CD4-positive, CD25-positive, alpha-beta regulatory T cell (primary cell): Measurements from ENCODE around the gene CRYGA. TPM values are rescaled to one million over a fixed set of nuclear protein-coding genes. Genes with fewer than 3 reads are reported as not detected.
"Not testable (repeated sequence)": the region's sequence is repeated elsewhere in the genome, so short reads cannot be mapped to it uniquely, and the experiment has no call there.

Experiments
- ATAC-seq, 2 donors: fragments of 150-1000 bp; cut with Tn5 transposase; one replicate each; pipeline ENCODE4 v1.10.0; 2021; ENCODE audit warnings: low read depth in 2 of 2, moderate number of reproducible peaks in 2 of 2, moderate library complexity in 1 of 2
- DNase-seq, 3 donors: peaks; one replicate each; pipeline versions ENCODE4 v3.0.0 to v3.0.0-alpha.2; 2012 to 2022; ENCODE audit warnings: mixed read lengths in 1 of 3
- H3K27ac ChIP-seq: one replicate; pipeline ENCODE4 v1.7.0; 2013; ENCODE audit warnings: mild to moderate bottlenecking, low read length; ENCODE audit not compliant: insufficient read depth, poor library complexity, severe bottlenecking
- H3K27me3 ChIP-seq: one replicate; pipeline ENCODE4 v1.7.0; 2013; ENCODE audit warnings: low read length; ENCODE audit not compliant: control insufficient read depth, insufficient read depth
- H3K36me3 ChIP-seq: one replicate; pipeline ENCODE4 v1.7.0; 2013; ENCODE audit warnings: mild to moderate bottlenecking, low read length, moderate library complexity; ENCODE audit not compliant: control insufficient read depth, insufficient read depth
- H3K4me1 ChIP-seq: 2 replicates; pipeline ENCODE4 v1.7.0; 2013; ENCODE audit warnings: mild to moderate bottlenecking, low read length; ENCODE audit not compliant: insufficient read depth, control insufficient read depth, poor library complexity, severe bottlenecking
- H3K4me3 ChIP-seq: one replicate; pipeline ENCODE4 v1.7.0; 2013; ENCODE audit warnings: low read depth, mild to moderate bottlenecking, low read length, moderate library complexity
- H3K9me3 ChIP-seq, 2 experiments: 1 replicate in 1 of 2; 2 replicates in 1 of 2; pipeline ENCODE4 v1.7.0; 2013; ENCODE audit warnings: low read length in 2 of 2, mild to moderate bottlenecking in 1 of 2, moderate library complexity in 1 of 2; ENCODE audit not compliant: control insufficient read depth in 2 of 2
- H3K27ac Mint-ChIP-seq, 3 donors: one replicate each; pipeline ENCODE4 v1.8.0; 2020 to 2022; ENCODE audit warnings: mild to moderate bottlenecking in 3 of 3, mixed read lengths in 3 of 3, moderate library complexity in 2 of 3
- H3K27me3 Mint-ChIP-seq: one replicate; pipeline ENCODE4 v1.8.0; 2022; ENCODE audit warnings: mild to moderate bottlenecking, mixed read lengths
- H3K36me3 Mint-ChIP-seq: one replicate; pipeline ENCODE4 v1.8.0; 2020; ENCODE audit warnings: mixed read lengths
- H3K4me1 Mint-ChIP-seq, 4 donors: one replicate each; pipeline ENCODE4 v1.8.0; 2020 to 2022; ENCODE audit warnings: mixed read lengths in 4 of 4, mild to moderate bottlenecking in 1 of 4
- H3K4me3 Mint-ChIP-seq, 4 donors: one replicate each; pipeline ENCODE4 v1.8.0; 2020 to 2022; ENCODE audit warnings: mild to moderate bottlenecking in 4 of 4, mixed read lengths in 4 of 4, moderate library complexity in 3 of 4
- H3K9me3 Mint-ChIP-seq, 7 donors: one replicate each; pipeline ENCODE4 v1.8.0; 2020 to 2022; ENCODE audit warnings: mixed read lengths in 7 of 7, mild to moderate bottlenecking in 3 of 7, moderate library complexity in 2 of 7
- polyA plus RNA-seq, 4 donors: library from polyadenylated mRNA; unstranded; fragments of 300-500 nt; fragmentation: Illumina TruSeq; gene quantifications; one replicate each; pipeline ENCODE4 v1.2.3, GENCODE V29; 2021
- total RNA-seq: library from RNA; stranded (reverse); gene quantifications from one replicate; pipeline ENCODE4 v1.2.3, GENCODE V29; 2022

CRYGA gene
- total and polyA plus RNA-seq, 5 donors from 2014 or later: not detected

- Histone ChIP-seq H3K36me3 (no peaks in the 10 kb centered on the region), H3K4me3 (no peak overlapping the region), H3K4me1 (no peaks in the 10 kb centered on the region), H3K27ac (no peak overlapping the region), H3K27me3 (no peaks in the 10 kb centered on the region), H3K9me3 (no peaks in the 10 kb centered on the region)
- Mint-ChIP-seq H3K27me3 (peaks cover 7% of the 10 kb centered on the region), H3K4me1 (no peaks in the 10 kb centered on the region), H3K27ac (no peak overlapping the region), H3K36me3 (no peaks in the 10 kb centered on the region), H3K9me3 (peaks cover 0 to 5% (median 0%) of the 10 kb centered on the region in 7 donors), H3K4me3 (no peak overlapping the region)
- ATAC-seq (no peak), DNase-seq (no peak)
Measured at GRCh38 chr2:208142240-208142924, 21.0 kb downstream of the CRYGA start.

- Mint-ChIP-seq H3K36me3 (no peaks in the 10 kb centered on the region), H3K4me1 (no peaks in the 10 kb centered on the region), H3K27ac (no peak overlapping the region), H3K27me3 (peaks cover 10% of the 10 kb centered on the region), H3K9me3 (peaks cover 0 to 5% (median 2%) of the 10 kb centered on the region in 7 donors), H3K4me3 (no peak overlapping the region)
- no peaks in the 10 kb centered on the region for H3K27me3 ChIP-seq
- no peak for ATAC-seq
- H3K27ac ChIP-seq: no peak overlapping the region
- DNase-seq: no peak
- H3K4me3 ChIP-seq: no peak overlapping the region
- H3K9me3 ChIP-seq: no peaks in the 10 kb centered on the region
- no peaks in the 10 kb centered on the region for H3K36me3 ChIP-seq
- no peaks in the 10 kb centered on the region for H3K4me1 ChIP-seq
Measured at GRCh38 chr2:208139447-208139846, 23.9 kb downstream of the CRYGA start.

- not testable (repeated sequence) for DNase-seq, H3K4me3 ChIP-seq, H3K27ac Mint-ChIP-seq, H3K9me3 Mint-ChIP-seq, H3K4me1 ChIP-seq, ATAC-seq, H3K27me3 Mint-ChIP-seq, H3K27ac ChIP-seq, H3K4me1 Mint-ChIP-seq, H3K27me3 ChIP-seq, H3K4me3 Mint-ChIP-seq, H3K9me3 ChIP-seq, H3K36me3 ChIP-seq, H3K36me3 Mint-ChIP-seq
Measured at GRCh38 chr2:208138334-208138733, 25.1 kb downstream of the CRYGA start.

- Histone ChIP-seq H3K36me3 (no peaks in the 10 kb centered on the region), H3K4me3 (no peak overlapping the region), H3K4me1 (no peaks in the 10 kb centered on the region), H3K27me3 (no peaks in the 10 kb centered on the region), H3K27ac (no peak overlapping the region), H3K9me3 (no peaks in the 10 kb centered on the region)
- Mint-ChIP-seq H3K27me3 (peaks cover 10% of the 10 kb centered on the region), H3K36me3 (no peaks in the 10 kb centered on the region), H3K9me3 (peaks cover 0 to 4% (median 0%) of the 10 kb centered on the region in 7 donors), H3K27ac (no peak overlapping the region), H3K4me1 (no peaks in the 10 kb centered on the region), H3K4me3 (no peak overlapping the region)
- no peak for DNase-seq
- ATAC-seq: no peak
Measured at GRCh38 chr2:208136716-208137094, 26.7 kb downstream of the CRYGA start.

- peaks cover 0 to 4% (median 0%) of the 10 kb centered on the region in 7 donors for H3K9me3 Mint-ChIP-seq
- DNase-seq: no peak
Measured at GRCh38 chr2:208135794-208136715, 27.3 kb downstream of the CRYGA start.

GRCh38 chr2:208134928-208135586, 28.3 kb downstream of the CRYGA start:
- Mint-ChIP-seq H3K4me1 (no peaks in the 10 kb centered on the region), H3K36me3 (no peaks in the 10 kb centered on the region), H3K27me3 (peaks cover 10% of the 10 kb centered on the region), H3K9me3 (peaks cover 0 to 4% (median 0%) of the 10 kb centered on the region in 7 donors), H3K27ac (no peak overlapping the region), H3K4me3 (no peak overlapping the region)
- no peaks in the 10 kb centered on the region for H3K36me3 ChIP-seq
- H3K27me3 ChIP-seq: no peaks in the 10 kb centered on the region
- H3K4me1 ChIP-seq: no peaks in the 10 kb centered on the region
- DNase-seq: no peak
- H3K4me3 ChIP-seq: no peak overlapping the region
- no peak for ATAC-seq
- no peaks in the 10 kb centered on the region for H3K9me3 ChIP-seq
- H3K27ac ChIP-seq: no peak overlapping the region

More at GRCh38 chr2:208135794-208136715, 27.3 kb downstream of the CRYGA start:
- Histone ChIP-seq H3K4me3 (no peak overlapping the region), H3K27me3 (no peaks in the 10 kb centered on the region), H3K36me3 (no peaks in the 10 kb centered on the region), H3K4me1 (no peaks in the 10 kb centered on the region), H3K27ac (no peak overlapping the region), H3K9me3 (no peaks in the 10 kb centered on the region)
- H3K27ac Mint-ChIP-seq: no peak overlapping the region
- H3K4me1 Mint-ChIP-seq: no peaks in the 10 kb centered on the region
- no peaks in the 10 kb centered on the region for H3K36me3 Mint-ChIP-seq
- no peak overlapping the region for H3K4me3 Mint-ChIP-seq
- H3K27me3 Mint-ChIP-seq: peaks cover 10% of the 10 kb centered on the region
- ATAC-seq: no peak

GRCh38 chr2:208130712-208131110, 32.7 kb downstream of the CRYGA start:
- H3K4me1 Mint-ChIP-seq: no peaks in the 10 kb centered on the region
- Histone ChIP-seq H3K27me3 (peaks cover 2% of the 10 kb centered on the region), H3K4me1 (no peaks in the 10 kb centered on the region), H3K36me3 (no peaks in the 10 kb centered on the region), H3K4me3 (no peak overlapping the region), H3K27ac (no peak overlapping the region), H3K9me3 (no peaks in the 10 kb centered on the region)
- H3K27ac Mint-ChIP-seq: no peak overlapping the region
- no peaks in the 10 kb centered on the region for H3K36me3 Mint-ChIP-seq
- peaks cover 0 to 3% (median 0%) of the 10 kb centered on the region in 7 donors for H3K9me3 Mint-ChIP-seq
- H3K27me3 Mint-ChIP-seq: peaks cover 8% of the 10 kb centered on the region
- DNase-seq (no peak), ATAC-seq (no peak)
- H3K4me3 Mint-ChIP-seq: no peak overlapping the region
